SH-SY5Y (cell line): Measurements from ENCODE around the gene STX12.

Source experiments
- GATA2 ChIP-seq: IDR thresholded peaks from 2 replicates; pipeline ENCODE4 v1.6.1; 2011; ENCODE audit warnings: mild to moderate bottlenecking, low read depth, low read length
- GATA3 ChIP-seq: IDR thresholded peaks from 2 replicates; pipeline ENCODE4 v1.6.1; 2011; ENCODE audit warnings: low read depth, mild to moderate bottlenecking, low read length, moderate library complexity

DNA sequence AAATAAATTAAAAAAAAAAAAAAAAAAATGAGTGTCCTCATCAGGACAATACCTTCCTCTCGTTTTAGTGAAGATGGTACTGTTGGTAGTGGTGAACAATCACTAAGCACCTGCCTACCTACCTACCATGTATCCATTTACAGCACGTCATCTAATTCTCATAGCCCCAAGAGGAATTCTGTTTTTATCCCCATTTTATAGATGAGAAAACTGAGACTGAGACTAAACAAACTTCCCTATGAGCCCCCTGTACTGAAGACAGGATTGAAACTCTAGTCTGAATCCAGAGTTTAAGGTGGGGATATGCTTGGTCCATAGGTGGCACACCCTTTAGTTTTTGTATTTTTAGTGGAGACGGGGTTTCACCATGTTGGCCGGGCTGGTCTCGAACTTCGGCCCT lies 82.1 kb downstream of the STX12 start:
- no peak for TF ChIP-seq GATA2
- TF ChIP-seq GATA3: no peak
